Colonic mucosa (tissue), 4 donors: Measurements from ENCODE around the gene ADGRB2. TPM values are rescaled to one million over a fixed set of nuclear protein-coding genes. Genes with fewer than 3 reads are reported as not detected.
A peak's percentile ranks its signal among the peaks of the same experiment; 100 is the strongest.

Source experiments
- DNase-seq: peaks from one replicate; pipeline ENCODE4 v3.0.0-alpha.2; 2020
- H3K27ac ChIP-seq: fragments of 200-600 bp; one replicate; pipeline ENCODE4 v1.8.0; 2021
- H3K27me3 ChIP-seq: fragments of 200-600 bp; one replicate; pipeline ENCODE4 v1.8.0; 2021
- H3K36me3 ChIP-seq: fragments of 200-600 bp; one replicate; pipeline ENCODE4 v1.8.0; 2021
- H3K4me1 ChIP-seq: fragments of 200-600 bp; one replicate; pipeline ENCODE4 v1.8.0; 2021; ENCODE audit warnings: mild to moderate bottlenecking
- H3K4me3 ChIP-seq: fragments of 200-600 bp; one replicate; pipeline ENCODE4 v1.8.0; 2021
- H3K9ac ChIP-seq, 2 donors: one replicate each; pipeline ENCODE4 v1.7.0; 2013; ENCODE audit warnings: control low read depth in 2 of 2, low read depth in 2 of 2, low read length in 2 of 2
- H3K9me3 ChIP-seq: fragments of 200-600 bp; one replicate; pipeline ENCODE4 v1.8.0; 2021
- CTCF ChIP-seq: fragments of 200-600 bp; IDR thresholded peaks from one replicate; pipeline ENCODE4 v1.8.0; 2022; ENCODE audit warnings: antibody characterized with exemption, mild to moderate bottlenecking
- intact Hi-C: fragments of 100-400 bp; cut with DNase I; formaldehyde crosslinking; loops from one replicate; pipeline ENCODE4 v1.14.1; 2022
- total RNA-seq, 2 donors: library from RNA; stranded (reverse); fragmentation: NEBNext Ultra II Directional in 1 of 2; extraction: Animal tissue kit (Norgen Biotek cat#: 25700) in 1 of 2; gene quantifications; one replicate each; pipeline ENCODE4 v1.2.1, GENCODE V29; 2021
- donor health status: healthy.
- donor health status: DM: no; HTN: no; CAD: no.
- donor health status: DM: no; HTN: no; CAD: no.

Gene ADGRB2
- total RNA-seq, 2 donors from 2014 or later: 0.59 to 1.6 TPM

GRCh38 chr1:31787786-31788137, 23.6 kb upstream of the ADGRB2 start:
- DNase-seq: no peak
- TF ChIP-seq CTCF: no peak
- no peaks in the 10 kb centered on the region for H3K4me1 ChIP-seq
- H3K4me3 ChIP-seq: no peak overlapping the region
- no peaks in the 10 kb centered on the region for H3K27me3 ChIP-seq
- H3K27ac ChIP-seq: peak overlapping the region; percentile 75
- no peaks in the 10 kb centered on the region for H3K9me3 ChIP-seq
- peak overlapping the region in 1 of 2 donors; percentile 79 for H3K9ac ChIP-seq
- intact Hi-C loops: loop anchor here (2.0 to 10.0 kb wide), 3 partner anchors 19 to 125 kb away; no protein-coding TSS in a partner anchor
- H3K36me3 ChIP-seq: no peaks in the 10 kb centered on the region

GRCh38 chr1:31787261-31787660, 23.1 kb upstream of the ADGRB2 start:
- DNase-seq: no peak
- peak overlapping the region; percentile 75 for H3K27ac ChIP-seq
- no peaks in the 10 kb centered on the region for H3K9me3 ChIP-seq
- H3K36me3 ChIP-seq: no peaks in the 10 kb centered on the region
- H3K4me3 ChIP-seq: no peak overlapping the region
- H3K9ac ChIP-seq: no peak overlapping the region
- H3K27me3 ChIP-seq: no peaks in the 10 kb centered on the region
- TF ChIP-seq CTCF: no peak
- H3K4me1 ChIP-seq: no peaks in the 10 kb centered on the region
- intact Hi-C loops: loop anchor here (10.0 kb wide), 1 partner anchor 72 kb away; no protein-coding TSS in a partner anchor

GRCh38 chr1:31786366-31787060, 22.4 kb upstream of the ADGRB2 start:
- no peak overlapping the region for H3K27ac ChIP-seq
- H3K4me1 ChIP-seq: no peaks in the 10 kb centered on the region
- H3K4me3 ChIP-seq: no peak overlapping the region
- TF ChIP-seq CTCF: no peak
- DNase-seq: no peak
- no peaks in the 10 kb centered on the region for H3K9me3 ChIP-seq
- no peaks in the 10 kb centered on the region for H3K36me3 ChIP-seq
- intact Hi-C loops: loop anchor here (10.0 kb wide), 1 partner anchor 72 kb away; no protein-coding TSS in a partner anchor
- H3K27me3 ChIP-seq: no peaks in the 10 kb centered on the region
- no peak overlapping the region for H3K9ac ChIP-seq

GRCh38 chr1:31785947-31786290, 21.8 kb upstream of the ADGRB2 start:
- intact Hi-C loops: loop anchor here (10.0 kb wide), 1 partner anchor 71 kb away; no protein-coding TSS in a partner anchor
- no peak for TF ChIP-seq CTCF
- Histone ChIP-seq H3K36me3 (no peaks in the 10 kb centered on the region), H3K4me1 (no peaks in the 10 kb centered on the region), H3K27me3 (no peaks in the 10 kb centered on the region), H3K27ac (no peak overlapping the region), H3K9me3 (no peaks in the 10 kb centered on the region), H3K9ac (no peak overlapping the region), H3K4me3 (no peak overlapping the region)
- no peak for DNase-seq

- no peak for TF ChIP-seq CTCF
- no peak for DNase-seq
- intact Hi-C loops: loop anchor here (10.0 kb wide), 1 partner anchor 70 kb away; no protein-coding TSS in a partner anchor
Observed at GRCh38 chr1:31785020-31785946, 21.1 kb upstream of the ADGRB2 start.

More at GRCh38 chr1:31785020-31785946, 21.1 kb upstream of the ADGRB2 start:
- no peak overlapping the region for H3K4me3 ChIP-seq
- no peak overlapping the region for H3K9ac ChIP-seq
- H3K27me3 ChIP-seq: no peaks in the 10 kb centered on the region
- no peaks in the 10 kb centered on the region for H3K9me3 ChIP-seq
- H3K4me1 ChIP-seq: no peaks in the 10 kb centered on the region
- H3K36me3 ChIP-seq: no peaks in the 10 kb centered on the region
- H3K27ac ChIP-seq: no peak overlapping the region
